ENCODE data around the gene KLHL30.
"Not testable (repeated sequence)": the region's sequence is repeated elsewhere in the genome, so short reads cannot be mapped to it uniquely, and the experiment has no call there.

KLHL30 gene

DNA sequence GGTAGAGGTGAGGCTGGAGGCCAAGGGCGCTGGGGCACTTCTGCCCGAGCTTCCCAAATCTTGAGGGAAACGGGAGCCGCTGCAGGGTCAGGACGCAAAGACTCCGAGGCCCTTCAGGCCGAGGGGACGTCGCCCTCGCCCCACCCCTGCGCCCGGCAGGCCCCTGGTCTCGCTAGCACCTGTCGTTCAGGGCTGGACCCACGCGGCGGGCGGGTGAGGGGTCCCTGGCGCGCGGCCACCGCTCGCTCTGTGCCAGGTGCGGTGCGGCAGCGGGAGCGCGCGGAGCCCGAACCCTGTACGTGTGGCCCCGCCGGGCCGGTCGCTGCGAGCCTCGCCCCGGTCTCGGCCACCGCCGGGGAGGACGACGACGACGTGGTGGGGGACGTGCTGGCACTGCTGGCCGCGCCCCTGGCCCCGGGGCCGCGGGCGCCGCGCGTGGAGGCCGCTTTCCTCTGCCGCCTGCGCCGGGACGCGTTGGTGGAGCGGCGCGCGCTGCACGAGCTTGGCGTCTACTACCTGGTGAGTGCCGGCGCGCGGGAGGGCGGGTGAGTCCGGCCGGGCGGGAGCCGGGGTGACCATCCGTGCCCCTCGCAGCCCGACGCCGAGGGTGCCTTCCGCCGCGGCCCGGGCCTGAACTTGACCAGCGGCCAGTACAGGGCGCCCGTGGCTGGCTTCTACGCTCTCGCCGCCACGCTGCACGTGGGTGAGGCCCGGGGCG lies 25.2 kb downstream of the KLHL30 start:
- DNase-seq (ENCODE audit: low spot score): peak; percentile 49

DNA sequence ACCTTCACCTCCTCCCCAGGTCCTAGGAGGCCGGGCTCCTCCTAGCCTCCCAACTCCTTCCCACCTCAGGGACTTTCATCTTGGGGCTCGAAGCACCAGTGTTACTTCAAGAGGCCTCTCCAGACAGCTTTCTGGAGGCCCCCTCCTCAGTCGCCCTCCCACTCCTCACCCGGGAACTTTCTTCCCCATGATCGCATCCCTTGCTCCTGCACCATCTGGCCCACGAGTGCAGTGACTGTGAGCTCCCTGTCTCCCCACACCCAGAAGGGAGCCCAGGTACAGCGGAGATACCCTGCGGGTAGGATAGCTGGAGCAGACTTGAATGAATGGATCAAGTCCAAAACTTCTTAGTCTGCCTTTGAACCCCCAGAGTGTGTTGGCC lies 26.4 kb downstream of the KLHL30 start:
- DNase-seq (ENCODE audit: low spot score): no peak

DNA sequence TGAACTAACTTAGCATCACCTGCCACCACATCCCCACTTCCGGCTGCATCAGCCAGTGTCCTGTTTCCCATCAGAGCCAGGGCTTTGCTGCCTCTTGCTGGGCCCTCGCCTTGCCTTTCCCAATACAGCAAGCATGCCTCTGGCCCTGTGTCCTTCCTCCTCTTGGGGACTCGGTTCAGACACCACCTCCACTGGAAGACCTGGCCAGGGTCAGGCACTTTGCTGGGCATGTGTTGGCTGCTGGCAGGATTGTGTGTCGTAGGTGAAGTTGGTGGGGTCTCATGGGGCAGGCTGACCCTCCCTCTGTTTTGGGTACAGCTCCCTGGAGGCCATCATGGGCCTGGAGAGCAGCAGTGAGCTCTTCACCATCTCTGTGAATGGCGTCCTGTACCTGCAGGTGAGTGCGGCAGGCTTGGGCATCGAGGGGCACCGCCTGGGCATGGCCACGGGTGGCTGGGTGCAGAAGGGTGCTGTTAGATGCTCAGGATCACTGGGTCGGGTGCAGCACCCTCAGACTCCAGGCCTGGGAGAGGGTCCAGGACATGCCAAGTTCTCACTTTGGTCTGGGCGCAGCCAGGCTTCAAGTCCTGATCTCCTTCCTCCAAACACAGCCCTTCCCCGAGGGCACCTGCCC lies 26.9 kb downstream of the KLHL30 start:
- peak; percentile 43 for DNase-seq (ENCODE audit: low spot score)

DNA sequence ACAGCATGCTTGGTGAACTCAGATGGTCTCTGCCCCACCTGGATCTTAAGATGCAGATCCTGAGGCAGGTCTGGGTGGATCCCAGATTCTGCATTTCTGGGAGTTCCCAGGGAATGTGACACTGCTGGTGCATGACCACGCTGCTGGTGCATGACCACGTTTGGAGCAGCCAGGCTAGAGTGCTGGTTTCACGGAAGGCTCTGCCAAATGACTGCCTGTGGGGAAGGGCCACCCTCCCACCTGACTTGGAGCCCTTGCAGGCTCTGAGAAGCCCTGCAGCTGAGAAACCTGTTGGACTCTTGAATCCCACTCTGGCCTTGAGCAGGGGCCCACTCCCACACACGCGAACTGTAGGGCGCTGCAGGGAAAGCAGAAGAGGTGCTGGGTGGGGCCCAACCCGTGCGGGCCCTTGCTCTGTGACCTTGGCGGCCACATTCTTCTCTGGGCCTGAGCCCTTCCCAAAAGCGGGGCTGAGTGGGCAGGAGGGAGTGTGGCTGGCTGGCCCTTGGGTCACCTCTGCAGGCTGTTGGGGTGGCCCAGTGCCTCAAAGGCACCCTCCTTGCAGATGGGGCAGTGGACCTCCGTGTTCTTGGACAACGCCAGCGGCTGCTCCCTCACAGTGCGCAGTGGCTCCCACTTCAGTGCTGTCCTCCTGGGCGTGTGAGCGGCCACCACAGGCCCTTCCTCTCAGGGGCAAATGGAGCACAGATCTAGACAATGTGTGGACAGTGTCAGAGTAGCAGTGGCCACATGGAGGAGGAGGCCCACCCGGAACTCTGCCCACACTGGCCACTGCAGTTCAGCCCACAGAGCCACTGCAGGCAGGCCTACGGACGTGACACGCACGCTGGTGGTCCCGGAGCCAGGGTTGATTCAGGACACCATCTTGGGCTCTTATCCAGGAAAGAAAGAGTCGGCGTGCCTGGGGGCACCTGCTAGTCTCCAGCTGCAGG lies 28.2 kb downstream of the KLHL30 start:
- DNase-seq (ENCODE audit: low spot score): no peak

DNA sequence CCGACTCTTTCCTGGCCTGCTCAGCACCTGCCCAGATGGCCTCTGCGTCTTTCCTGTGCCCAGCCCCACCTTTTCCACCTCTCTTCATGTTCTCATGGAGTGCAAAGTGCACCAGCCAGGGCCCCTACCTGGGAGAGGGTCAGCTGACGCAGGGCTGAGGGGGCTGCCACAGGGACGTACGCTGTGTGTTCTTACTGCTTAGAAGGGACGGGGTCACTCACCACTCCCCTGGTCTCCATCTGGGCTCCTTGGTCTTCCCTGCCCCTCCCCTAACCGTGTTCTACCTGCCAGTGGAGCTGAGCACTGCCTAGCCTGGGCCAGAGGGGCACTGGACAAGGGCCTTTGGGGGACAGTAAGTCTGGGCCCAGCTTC lies 28.9 kb downstream of the KLHL30 start:
- no peak for DNase-seq (ENCODE audit: low spot score)

DNA sequence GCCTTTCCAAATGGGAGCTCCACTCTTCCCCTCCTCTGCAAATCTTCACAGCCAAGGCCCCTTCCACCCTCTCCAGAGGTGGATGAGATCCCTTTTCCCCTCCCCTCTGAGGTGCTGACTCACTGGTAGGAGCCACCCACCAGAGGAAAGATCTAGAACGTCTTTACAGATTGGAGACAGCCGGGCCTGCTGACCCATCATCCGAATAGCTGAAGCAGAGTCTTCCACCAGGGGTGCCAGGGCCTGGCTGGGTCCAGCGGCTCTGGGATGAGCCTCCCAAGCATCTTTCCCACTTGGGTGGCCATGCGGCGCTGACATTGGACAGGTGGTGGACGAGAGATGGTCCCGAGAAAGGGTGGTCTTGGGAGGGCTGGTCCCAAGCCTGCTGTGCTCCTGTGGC lies 29.3 kb downstream of the KLHL30 start:
- no peak for DNase-seq (ENCODE audit: low spot score)

DNA sequence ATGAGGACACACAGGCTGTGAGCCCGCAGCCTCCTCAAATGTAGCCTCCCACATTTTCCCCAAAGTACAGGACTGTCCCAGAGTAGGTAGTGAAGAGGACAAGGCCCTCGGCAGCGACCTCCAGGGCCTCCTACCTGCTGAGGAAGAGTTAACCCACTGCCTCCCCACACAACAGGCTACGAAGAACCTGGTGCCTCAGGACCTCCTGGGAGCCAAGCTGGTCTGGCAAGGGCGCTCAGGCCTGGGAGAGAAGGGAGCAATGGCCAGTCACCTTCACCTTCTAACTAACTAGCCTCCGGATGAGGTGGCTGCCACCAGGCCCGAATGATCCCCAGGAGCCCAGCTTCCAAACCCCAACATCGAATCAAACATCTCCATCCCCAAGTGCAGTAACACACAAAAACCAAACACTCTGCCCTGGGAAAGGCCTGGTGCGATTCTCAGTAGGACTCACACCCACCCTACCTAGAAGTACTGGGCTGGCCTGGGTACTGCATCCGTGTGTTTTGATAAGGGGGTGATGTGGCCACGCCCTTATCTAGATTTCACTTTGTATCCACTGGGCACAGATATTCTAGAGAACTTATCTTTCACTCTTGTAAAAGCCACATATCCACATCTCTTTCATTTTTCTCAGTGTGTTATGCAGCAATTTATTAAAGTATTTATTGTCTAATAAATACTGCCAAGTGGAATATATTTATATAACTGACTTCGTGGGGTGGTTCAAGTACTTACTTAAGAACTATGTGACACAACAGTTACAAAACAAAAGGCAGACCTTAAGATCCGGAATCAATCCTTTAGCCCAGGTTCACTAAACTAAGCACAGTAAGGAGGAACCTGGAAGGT lies 30.0 kb downstream of the KLHL30 start:
- no peak for DNase-seq (ENCODE audit: low spot score)

DNA sequence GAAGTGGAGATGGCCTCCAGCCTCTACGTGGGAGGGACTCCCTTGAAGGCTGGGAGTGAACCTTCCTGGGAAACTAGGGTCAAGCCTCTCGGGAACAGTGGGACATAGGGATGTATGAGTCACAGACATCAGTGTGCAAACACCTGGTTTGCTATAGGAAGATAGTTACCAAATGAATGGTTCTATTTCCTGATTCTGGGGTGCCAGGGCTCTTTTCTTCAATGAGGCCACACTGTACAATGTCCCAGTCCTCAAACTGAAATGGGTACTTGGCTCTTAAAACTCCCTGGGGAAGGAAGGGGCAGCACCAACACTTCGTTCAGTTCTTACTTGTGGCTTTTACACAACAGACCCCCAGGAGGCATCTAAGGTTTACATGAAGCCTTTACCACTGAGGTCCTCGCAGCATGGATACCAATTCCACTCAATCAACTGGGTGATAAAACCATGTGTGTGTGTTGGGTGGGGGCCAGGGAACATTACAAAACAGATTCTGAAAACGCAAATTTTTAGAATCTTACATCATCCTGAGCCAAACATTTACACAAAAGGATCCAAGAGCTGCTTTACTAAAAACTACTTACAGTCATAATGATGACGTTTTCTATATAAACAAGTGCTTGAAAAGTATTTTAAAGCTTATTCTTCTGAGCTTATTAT lies 30.7 kb downstream of the KLHL30 start:
- DNase-seq (ENCODE audit: low spot score): no peak

DNA sequence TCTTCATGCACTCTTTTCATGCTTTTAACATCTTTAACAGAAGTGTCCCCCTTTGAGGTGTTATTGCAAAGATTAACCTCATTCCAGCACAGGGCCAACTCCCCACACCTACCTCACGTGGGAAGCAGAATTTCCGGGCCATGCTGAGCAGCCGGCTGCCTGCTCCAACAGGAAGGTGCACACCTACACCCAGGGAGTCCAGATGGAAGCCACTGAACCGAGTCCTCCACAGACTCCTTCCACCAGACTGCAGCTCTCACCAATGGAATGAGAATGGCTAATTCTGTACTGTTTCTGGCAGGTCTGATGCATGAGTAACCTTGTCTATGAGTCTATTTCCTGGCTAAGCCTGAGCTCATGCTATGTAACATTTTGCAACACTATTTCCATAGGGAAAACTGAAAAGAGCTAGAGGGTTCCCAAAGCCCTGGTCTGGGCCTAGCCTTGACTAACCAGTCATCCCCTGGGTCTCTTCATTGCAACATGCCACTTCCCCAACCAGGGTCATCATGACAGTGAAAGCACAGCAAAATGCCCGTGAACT lies 31.3 kb downstream of the KLHL30 start:
- DNase-seq (ENCODE audit: low spot score): no peak

DNA sequence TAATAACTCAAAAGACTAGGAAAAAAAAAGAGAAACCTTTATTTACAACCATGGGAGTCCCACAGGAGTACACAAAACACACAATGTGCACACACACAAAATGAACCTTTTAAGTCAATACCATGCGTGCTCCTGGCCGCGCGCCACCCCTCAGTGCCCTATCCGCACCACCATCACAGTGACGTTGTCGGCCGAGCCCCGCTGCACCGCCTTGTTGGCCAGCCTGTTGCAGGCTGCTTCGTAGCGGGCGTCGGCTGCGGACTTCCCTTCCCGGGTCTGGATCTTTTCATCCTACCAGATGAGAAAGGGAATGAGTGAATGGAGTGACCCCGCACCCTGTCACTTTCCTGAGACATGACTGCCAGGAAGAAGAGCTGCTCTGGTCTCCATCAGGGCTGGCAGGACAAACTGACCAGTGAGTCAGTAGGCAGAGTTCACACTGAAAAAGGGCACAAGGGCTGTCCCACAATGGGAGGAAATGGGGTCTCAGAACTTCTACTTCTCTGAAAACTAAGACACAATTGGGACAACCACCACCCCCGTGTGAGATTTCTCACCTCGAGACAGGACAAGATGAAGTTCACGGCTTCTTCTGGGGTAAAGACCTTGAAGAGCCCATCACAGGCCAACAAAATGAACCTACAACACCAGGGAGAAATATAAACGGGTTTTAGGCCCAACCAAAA lies 32.1 kb downstream of the KLHL30 start:
- no peak for DNase-seq (ENCODE audit: low spot score)

DNA sequence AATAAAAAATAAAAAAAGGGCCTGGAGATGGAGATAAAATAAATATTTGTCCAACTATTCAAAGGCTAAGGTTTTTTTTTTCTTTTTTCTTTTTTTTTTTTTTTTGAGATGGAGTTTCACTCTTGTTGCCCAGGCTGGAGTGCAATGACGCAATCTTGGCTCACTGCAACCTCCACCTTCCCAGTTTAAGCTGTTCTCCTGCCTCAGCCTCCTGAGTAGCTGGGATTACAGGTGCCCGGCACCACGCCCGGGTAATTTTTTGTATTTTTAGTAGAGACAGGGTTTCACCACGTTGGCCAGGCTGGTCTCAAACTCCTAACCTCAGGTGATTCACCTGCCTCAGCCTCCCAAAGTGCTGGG lies 32.6 kb downstream of the KLHL30 start:
- DNase-seq (ENCODE audit: low spot score): not testable (repeated sequence)

DNA sequence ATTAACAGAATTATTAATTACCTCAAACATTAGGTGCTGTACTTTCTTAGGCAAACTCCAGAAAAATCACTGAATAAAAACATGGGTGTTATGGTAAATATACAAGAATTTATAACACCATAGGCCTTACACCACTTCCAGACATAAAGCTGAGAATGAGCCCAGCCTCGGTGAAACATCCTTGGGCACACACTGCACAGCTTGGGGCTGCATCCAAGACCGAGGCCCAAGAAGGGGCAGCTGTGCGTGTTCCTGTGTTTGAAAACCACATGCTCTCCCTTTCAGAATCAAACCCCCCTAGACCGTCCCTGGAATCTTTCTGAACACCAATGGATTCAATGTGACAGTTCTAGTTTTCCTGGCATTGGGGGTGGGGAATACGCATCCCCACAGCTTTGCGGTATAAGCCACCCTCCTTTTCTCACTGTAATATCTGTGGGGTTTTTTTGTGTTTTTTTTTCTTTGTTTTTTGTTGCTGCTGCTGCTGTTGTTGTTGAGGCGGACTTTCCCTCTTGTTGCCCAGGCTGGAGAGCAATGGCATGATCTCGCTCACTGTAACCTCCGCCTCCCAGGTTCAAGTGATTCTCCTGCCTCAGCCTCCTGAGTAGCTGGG lies 33.2 kb downstream of the KLHL30 start:
- no peak for DNase-seq (ENCODE audit: low spot score)

DNA sequence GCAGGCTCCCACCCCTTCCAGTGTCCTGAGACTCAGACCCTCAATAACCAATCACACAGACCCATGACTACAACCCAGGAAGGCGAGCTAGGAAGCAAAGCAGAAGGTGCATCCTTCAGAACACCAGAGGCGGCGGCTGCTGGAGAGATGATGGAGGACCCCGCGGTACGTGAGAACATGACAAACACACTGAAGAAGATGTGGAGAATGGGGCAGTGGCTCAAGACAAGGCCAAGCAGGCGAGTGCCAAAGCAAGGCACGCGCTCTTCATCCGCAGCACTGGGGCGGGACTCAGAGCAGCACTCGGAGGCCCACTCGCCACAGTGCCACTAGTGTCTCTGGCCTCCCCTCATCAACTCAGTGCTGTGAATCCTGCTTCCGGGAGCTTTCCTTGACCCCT lies 34.0 kb downstream of the KLHL30 start:
- no peak for DNase-seq (ENCODE audit: low spot score)

DNA sequence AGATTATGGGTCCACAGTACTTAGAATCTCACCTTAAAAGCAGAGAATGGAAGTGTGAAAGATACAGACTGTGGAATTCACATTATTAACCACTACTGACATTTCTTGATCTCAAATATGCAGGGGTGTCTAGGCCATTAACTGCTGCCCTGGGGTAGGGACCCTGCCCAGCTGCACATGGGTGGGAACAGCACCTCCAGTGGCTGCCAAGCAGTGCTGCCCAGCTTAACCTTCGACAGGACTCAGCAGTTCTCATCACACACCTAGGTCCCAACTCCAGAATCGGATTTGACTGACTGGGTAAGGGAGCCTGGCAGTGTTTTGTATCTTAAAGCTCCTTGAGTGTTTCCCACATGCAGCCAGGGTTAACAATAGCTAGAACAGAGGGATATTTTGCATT lies 35.2 kb downstream of the KLHL30 start:
- no peak for DNase-seq (ENCODE audit: low spot score)

DNA sequence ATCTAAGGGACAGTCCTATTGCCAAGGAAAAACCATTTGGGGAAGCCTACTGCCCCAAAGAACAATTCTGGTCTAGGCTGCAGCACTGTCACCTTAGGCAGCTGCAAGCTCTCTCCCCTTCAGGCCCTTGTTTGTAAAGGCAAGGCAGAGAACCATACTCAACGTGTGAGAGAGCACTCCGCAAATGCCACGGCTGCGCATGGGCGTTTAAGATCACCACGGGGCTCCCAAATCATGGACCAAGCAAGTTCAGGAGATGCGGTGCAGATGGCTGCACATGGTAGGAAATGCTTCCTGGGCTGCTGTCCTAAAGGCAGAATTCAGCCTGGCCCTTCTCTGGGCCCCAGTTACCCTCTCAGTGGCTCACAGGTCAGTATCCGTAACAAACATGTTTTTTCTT lies 35.8 kb downstream of the KLHL30 start:
- no peak for DNase-seq (ENCODE audit: low spot score)

DNA sequence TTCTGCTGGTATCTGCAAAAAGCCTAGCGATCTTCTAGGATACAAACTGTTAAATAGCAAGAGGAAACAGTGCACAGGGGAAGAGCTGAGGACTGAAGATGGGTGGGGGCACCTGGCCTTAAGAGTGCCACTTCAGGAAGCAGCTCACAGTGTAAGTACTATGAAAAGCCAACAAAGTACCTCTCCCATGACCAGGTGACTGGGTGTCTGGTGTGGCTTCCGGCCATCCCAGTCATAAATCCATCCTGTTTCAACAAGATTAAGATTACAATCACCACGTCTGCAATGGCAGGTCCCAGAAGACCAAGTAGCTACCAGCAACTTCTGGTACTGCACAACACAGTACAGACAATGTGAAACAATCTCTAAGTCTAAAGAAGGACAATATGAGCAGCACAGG lies 36.2 kb downstream of the KLHL30 start:
- no peak for DNase-seq (ENCODE audit: low spot score)

DNA sequence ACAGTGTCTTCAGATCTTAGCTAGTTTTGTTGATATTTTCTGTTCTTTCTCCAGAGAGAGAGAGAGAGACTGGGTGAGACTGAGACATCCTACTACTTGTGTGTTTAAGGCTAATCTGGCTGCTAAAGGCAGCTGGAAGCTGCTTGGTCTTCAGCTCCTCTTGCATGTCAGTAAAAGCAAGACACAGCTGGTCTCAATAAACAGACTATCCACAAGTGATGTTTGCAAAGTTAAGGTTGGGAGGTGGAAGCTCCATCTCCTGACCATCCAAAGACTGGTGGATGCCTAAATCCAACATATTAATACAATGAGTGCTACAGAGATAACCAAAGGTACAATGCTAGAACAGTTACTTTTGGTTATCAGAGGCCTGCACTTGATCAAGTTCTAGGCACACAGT lies 38.1 kb downstream of the KLHL30 start:
- no peak for DNase-seq (ENCODE audit: low spot score)

DNA sequence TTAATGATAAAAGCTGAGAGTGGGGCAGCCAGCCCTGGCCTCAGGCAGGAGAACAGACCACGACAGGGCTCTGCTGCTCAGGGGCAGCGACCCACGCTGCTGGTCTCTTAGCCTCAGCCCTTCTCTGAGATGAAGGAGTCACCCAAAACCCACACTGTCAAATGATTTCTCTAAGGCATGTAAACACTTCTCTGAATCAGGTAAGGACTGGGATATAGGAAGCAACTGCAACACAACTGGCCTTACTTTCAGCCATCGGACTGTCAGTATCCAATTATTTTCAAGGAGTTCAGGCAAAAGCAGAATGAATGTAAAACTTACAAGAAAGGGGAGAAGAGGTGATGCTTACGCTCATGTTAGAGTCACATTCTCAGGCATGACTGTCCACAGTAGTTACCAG lies 42.1 kb downstream of the KLHL30 start:
- no peak for DNase-seq (ENCODE audit: low spot score)

DNA sequence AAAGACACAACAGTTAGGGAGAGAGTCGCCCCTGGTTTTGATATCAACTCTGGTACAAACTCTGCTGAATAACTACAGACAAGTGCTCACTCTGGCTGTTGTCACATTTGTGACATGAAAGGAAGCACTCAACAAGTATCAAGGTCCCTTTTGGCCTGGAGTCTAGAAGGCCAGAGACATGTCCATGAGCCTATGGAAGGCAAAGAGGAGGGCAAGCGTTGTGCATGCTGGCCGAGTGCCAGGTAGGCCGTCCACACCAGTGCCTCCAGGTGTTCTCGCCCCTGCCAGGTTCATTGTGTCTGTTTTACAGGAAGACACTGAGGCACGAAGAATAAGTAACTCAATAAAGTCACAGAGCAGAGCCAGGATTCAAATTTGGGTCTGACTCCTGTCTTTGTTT lies 43.9 kb downstream of the KLHL30 start:
- no peak for DNase-seq (ENCODE audit: low spot score)

DNA sequence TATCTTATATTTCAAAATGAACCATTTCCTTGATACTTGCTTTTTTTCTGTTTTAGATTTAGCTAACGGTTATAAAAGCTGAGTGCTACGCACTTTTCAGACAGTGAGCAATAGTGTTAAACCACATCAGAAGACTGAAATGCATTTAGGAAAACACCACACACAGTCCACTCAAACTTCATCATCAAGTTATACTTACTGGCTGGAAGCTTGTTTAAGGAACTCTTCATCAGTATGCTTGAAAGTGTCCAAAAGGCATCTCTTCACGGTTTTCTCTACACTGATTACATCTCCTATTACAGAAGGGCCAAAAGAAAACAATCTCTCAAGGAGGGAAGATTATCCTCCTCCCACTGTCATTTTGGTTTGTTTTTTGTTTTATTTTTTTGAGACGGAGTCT lies 45.4 kb downstream of the KLHL30 start:
- DNase-seq (ENCODE audit: low spot score): no peak
